DMS 273 treated with DMSO at 0.1 percent for 48 hours (cell line): ENCODE results near the gene AKT2.

ENCODE experiments used
- DNase-seq: peaks from one replicate; lab custom pipeline; 2025; lab: John Stamatoyannopoulos, UW

The AKT2 gene

GRCh38 chr19:40184273-40184672 is 100.9 kb downstream of the AKT2 start:
- DNase-seq = no peak
